Fibroblast of lung (primary cell): ENCODE results near the gene IGSF9. TPM values are rescaled to one million over a fixed set of nuclear protein-coding genes. Genes with fewer than 3 reads are reported as not detected.

Source experiments
- DNase-seq, 2 donors: peaks; one replicate each; pipeline versions ENCODE4 v3.0.0 to v3.0.0-alpha.2; 2010; ENCODE audit warnings: low read depth in 2 of 2
- H2AFZ ChIP-seq: 2 replicates; pipeline ENCODE4 v1.5.1; 2012; ENCODE audit warnings: low read length, control low read depth, inconsistent platforms
- H3K27ac ChIP-seq: 2 replicates; pipeline ENCODE4 v1.5.1; 2011; ENCODE audit warnings: low read length, control low read depth; ENCODE audit not compliant: insufficient read depth
- H3K27me3 ChIP-seq: 2 replicates; pipeline ENCODE4 v1.5.1; 2011; ENCODE audit warnings: mild to moderate bottlenecking, low read length; ENCODE audit not compliant: control insufficient read depth, insufficient read depth
- H3K36me3 ChIP-seq: 2 replicates; pipeline ENCODE4 v1.5.1; 2011; ENCODE audit warnings: low read length; ENCODE audit not compliant: control insufficient read depth, insufficient read depth
- H3K4me1 ChIP-seq: 2 replicates; pipeline ENCODE4 v1.5.1; 2011; ENCODE audit warnings: low read length; ENCODE audit not compliant: control insufficient read depth, insufficient read depth; ENCODE audit errors: extremely low read depth
- H3K4me2 ChIP-seq: 2 replicates; pipeline ENCODE4 v1.5.1; 2011; ENCODE audit warnings: low read length, control low read depth; ENCODE audit not compliant: insufficient read depth; ENCODE audit errors: extremely low read depth
- H3K4me3 ChIP-seq, 4 experiments: fragments of 200-600 bp in 1 of 4; sonication (generic) in 1 of 4; replicated peaks in 1 of 4; 2 replicates each; pipeline ENCODE4 v1.5.1; 2011 to 2016; ENCODE audit warnings: low read length in 4 of 4, low read depth in 3 of 4, mild to moderate bottlenecking in 3 of 4, control low read depth in 2 of 4, inconsistent platforms in 1 of 4, mixed read lengths in 1 of 4; ENCODE audit not compliant: insufficient read depth in 1 of 4; ENCODE audit errors: control extremely low read depth in 1 of 4
- H3K79me2 ChIP-seq: 2 replicates; pipeline ENCODE4 v1.5.1; 2012; ENCODE audit warnings: mild to moderate bottlenecking, low read length, inconsistent platforms; ENCODE audit not compliant: control insufficient read depth, insufficient read depth
- H3K9ac ChIP-seq: 2 replicates; pipeline ENCODE4 v1.5.1; 2011; ENCODE audit warnings: mild to moderate bottlenecking, low read length, control low read depth; ENCODE audit not compliant: insufficient read depth
- H3K9me3 ChIP-seq: 2 replicates; pipeline ENCODE4 v1.5.1; 2012; ENCODE audit warnings: low read depth, low read length; ENCODE audit not compliant: control insufficient read depth, insufficient read depth
- H4K20me1 ChIP-seq: 2 replicates; pipeline ENCODE4 v1.5.1; 2011; ENCODE audit warnings: low read length; ENCODE audit not compliant: control insufficient read depth, insufficient read depth; ENCODE audit errors: extremely low read depth
- EZH2 ChIP-seq: IDR thresholded peaks from 2 replicates; pipeline ENCODE4 v1.5.1; 2012; ENCODE audit warnings: low read length, control low read depth, mild to moderate bottlenecking; ENCODE audit errors: missing control alignments
- polyA plus RNA-seq, 2 donors: library from polyadenylated mRNA; depleted of rRNA in 1 of 2; stranded (reverse) in 1 of 2; unstranded in 1 of 2; fragments of >200 nt; gene quantifications; 2 replicates each; pipeline ENCODE4 v1.2.1, GENCODE V29; 2011 to 2012; ENCODE audit warnings: missing spikeins in 1 of 2
- total RNA-seq: library from RNA; depleted of rRNA; stranded (reverse); fragments of >200 nt; gene quantifications from 2 replicates; pipeline ENCODE4 v1.2.1, GENCODE V29; 2014
- TF ChIP-seq, protein P1 (sequence below), 2 donors: IDR thresholded peaks in 1 of 2; conservative IDR thresholded peaks in 1 of 2; 1 replicate in 1 of 2; 2 replicates in 1 of 2; pipeline ENCODE4 v1.5.1; 2011 to 2012; ENCODE audit warnings: low read length in 2 of 2, control low read depth in 1 of 2, inconsistent platforms in 1 of 2, low read depth in 1 of 2, mild to moderate bottlenecking in 1 of 2

The IGSF9 gene
- total and polyA plus RNA-seq, 2 donors (not counting 1 experiment from before 2014, with no cell fraction given) = under 0.01 TPM; not detected in 1

DNA sequence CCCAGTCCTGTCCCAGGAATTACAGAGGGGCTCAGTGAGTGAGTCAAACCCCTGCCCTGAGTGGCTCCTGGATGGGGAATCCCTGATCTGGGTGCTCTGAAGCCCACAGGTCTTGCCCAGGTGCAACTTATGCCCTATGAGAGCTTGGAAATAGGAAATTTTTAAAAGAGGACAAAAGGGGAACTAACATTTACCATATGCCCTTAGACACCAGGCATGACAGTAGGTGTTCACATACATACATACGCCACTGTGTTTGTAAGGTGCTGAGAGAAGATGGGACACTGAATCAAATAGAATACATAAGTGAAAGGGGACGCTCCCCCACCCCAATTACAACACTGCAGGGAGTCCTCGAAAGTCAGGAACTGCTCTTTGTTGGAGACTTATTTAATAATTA is 46.9 kb downstream of the IGSF9 start:
- no peak for DNase-seq
- Histone ChIP-seq H3K27ac (no peak overlapping the region), H3K4me3 (no peak overlapping the region), H3K4me1 (peaks cover 3% of the 10 kb centered on the region), H3K4me2 (no peak overlapping the region), H2AFZ (no peak overlapping the region), H3K9me3 (no peaks in the 10 kb centered on the region), H4K20me1 (no peaks in the 10 kb centered on the region), H3K9ac (no peak overlapping the region), H3K36me3 (no peaks in the 10 kb centered on the region), H3K27me3 (no peaks in the 10 kb centered on the region), H3K79me2 (no peaks in the 10 kb centered on the region)
- TF ChIP-seq, protein P1, sequence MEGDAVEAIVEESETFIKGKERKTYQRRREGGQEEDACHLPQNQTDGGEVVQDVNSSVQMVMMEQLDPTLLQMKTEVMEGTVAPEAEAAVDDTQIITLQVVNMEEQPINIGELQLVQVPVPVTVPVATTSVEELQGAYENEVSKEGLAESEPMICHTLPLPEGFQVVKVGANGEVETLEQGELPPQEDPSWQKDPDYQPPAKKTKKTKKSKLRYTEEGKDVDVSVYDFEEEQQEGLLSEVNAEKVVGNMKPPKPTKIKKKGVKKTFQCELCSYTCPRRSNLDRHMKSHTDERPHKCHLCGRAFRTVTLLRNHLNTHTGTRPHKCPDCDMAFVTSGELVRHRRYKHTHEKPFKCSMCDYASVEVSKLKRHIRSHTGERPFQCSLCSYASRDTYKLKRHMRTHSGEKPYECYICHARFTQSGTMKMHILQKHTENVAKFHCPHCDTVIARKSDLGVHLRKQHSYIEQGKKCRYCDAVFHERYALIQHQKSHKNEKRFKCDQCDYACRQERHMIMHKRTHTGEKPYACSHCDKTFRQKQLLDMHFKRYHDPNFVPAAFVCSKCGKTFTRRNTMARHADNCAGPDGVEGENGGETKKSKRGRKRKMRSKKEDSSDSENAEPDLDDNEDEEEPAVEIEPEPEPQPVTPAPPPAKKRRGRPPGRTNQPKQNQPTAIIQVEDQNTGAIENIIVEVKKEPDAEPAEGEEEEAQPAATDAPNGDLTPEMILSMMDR (conservative IDR thresholded peaks at IDR 0.05 in 1 of 2, IDR thresholded peaks at IDR 0.05 in 1 of 2; ENCODE audit: low read depth in 1 of 2, low read length in 2 of 2) = no peak
- TF ChIP-seq EZH2 = no peak

DNA sequence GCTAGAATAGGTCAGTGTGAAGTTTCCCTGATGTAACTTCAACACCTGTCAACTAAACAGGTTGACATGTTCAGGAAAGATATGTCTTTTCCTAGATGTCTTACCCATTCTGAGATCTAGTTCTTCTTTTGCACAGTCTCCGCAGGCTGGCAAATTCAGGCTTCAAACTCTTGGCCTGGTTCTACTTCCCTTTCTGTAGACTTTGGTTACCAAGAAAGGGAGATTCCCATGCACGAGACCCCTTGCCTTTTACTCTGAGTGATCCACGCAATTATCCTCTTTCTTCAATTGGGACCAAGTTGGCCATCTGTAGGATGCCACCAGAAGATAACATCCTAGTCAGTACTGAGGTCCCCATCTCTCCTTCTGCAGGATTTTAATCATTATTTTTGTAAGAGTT is 47.5 kb downstream of the IGSF9 start:
- H3K4me2 ChIP-seq = no peak overlapping the region
- H3K4me1 ChIP-seq = peaks cover 3% of the 10 kb centered on the region
- no peaks in the 10 kb centered on the region for H3K36me3 ChIP-seq
- no peak overlapping the region for H3K27ac ChIP-seq
- no peaks in the 10 kb centered on the region for H3K79me2 ChIP-seq
- H3K4me3 ChIP-seq = no peak overlapping the region
- no peak overlapping the region for H3K9ac ChIP-seq
- no peaks in the 10 kb centered on the region for H3K9me3 ChIP-seq
- H2AFZ ChIP-seq = no peak overlapping the region
- no peak for TF ChIP-seq EZH2
- TF ChIP-seq, protein P1 (conservative IDR thresholded peaks at IDR 0.05 in 1 of 2, IDR thresholded peaks at IDR 0.05 in 1 of 2; ENCODE audit: low read depth in 1 of 2, low read length in 2 of 2) = no peak
- no peaks in the 10 kb centered on the region for H3K27me3 ChIP-seq
- DNase-seq = no peak
- H4K20me1 ChIP-seq = no peaks in the 10 kb centered on the region

- H4K20me1 ChIP-seq = no peaks in the 10 kb centered on the region
- no peak overlapping the region for H2AFZ ChIP-seq
- no peak overlapping the region for H3K4me2 ChIP-seq
- no peak overlapping the region for H3K4me3 ChIP-seq
- H3K79me2 ChIP-seq = no peaks in the 10 kb centered on the region
- H3K9ac ChIP-seq = no peak overlapping the region
- H3K27me3 ChIP-seq = no peaks in the 10 kb centered on the region
- H3K36me3 ChIP-seq = no peaks in the 10 kb centered on the region
- no peak for TF ChIP-seq EZH2
- TF ChIP-seq, protein P1 (conservative IDR thresholded peaks at IDR 0.05 in 1 of 2, IDR thresholded peaks at IDR 0.05 in 1 of 2; ENCODE audit: low read depth in 1 of 2, low read length in 2 of 2) = no peak
- no peak overlapping the region for H3K27ac ChIP-seq
- H3K9me3 ChIP-seq = no peaks in the 10 kb centered on the region
- no peak for DNase-seq
- peaks cover 3% of the 10 kb centered on the region for H3K4me1 ChIP-seq
These were observed 48.9 kb downstream of the IGSF9 start for GRCh38 chr1:159896546-159896930.
